Activated naive CD8-positive, alpha-beta T cell treated with anti-CD3 and anti-CD28 coated beads, Interleukin-2, amount 50 U/mL, for 16 hours (primary cell): ENCODE results near the gene SMARCA4.
"Not testable (repeated sequence)": the region's sequence is repeated elsewhere in the genome, so short reads cannot be mapped to it uniquely, and the experiment has no call there.

Source experiments
- DNase-seq: peaks from one replicate; pipeline ENCODE4 v3.0.0-alpha.2; 2020; ENCODE audit warnings: low read depth, low spot score

The SMARCA4 gene

DNA sequence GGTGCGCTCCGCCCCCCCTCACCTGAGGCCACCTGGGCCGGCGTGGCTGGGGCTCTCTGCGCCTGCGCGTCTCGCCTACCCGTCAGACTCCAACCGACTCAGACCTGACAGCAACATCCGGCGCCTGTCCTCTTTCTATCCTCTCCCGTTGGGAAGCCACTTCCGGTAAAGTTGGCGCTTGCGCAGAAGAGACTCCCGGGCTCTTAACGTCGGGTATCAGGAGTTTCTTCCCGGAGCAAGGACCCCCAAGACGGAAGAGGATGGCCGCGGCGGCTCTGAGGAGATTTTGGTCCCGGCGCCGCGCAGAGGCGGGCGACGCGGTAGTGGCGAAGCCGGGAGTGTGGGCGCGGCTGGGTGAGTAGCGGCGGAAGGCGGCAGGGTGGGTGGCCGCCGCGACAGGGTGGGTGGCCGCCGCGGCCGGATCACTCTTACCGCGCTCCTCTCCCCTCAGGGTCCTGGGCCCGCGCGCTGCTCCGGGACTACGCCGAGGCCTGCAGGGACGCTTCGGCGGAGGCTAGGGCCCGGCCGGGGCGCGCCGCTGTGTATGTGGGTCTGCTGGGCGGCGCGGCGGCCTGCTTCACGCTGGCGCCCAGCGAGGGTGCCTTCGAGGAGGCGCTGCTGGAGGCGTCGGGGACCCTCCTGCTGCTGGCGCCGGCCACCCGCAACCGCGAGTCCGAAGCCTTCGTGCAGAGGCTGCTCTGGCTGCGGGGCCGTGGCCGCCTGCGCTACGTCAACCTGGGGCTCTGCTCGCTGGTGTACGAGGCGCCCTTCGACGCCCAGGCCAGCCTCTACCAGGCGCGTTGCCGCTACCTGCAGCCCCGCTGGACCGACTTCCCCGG, 32.0 kb upstream of the SMARCA4 start, which contains the start of the genes TIMM29 and YIPF2:
TSS of gene TIMM29 (plus strand) at position 249 of the 839 bp plus-strand sequence. CDS start at position 261, 12 bp downstream.
TSS of gene YIPF2 (minus strand) at position 77 of the 839 bp plus-strand sequence. CDS start 229 bp downstream, outside the sequence.
- DNase-seq: peak; percentile 94

DNA sequence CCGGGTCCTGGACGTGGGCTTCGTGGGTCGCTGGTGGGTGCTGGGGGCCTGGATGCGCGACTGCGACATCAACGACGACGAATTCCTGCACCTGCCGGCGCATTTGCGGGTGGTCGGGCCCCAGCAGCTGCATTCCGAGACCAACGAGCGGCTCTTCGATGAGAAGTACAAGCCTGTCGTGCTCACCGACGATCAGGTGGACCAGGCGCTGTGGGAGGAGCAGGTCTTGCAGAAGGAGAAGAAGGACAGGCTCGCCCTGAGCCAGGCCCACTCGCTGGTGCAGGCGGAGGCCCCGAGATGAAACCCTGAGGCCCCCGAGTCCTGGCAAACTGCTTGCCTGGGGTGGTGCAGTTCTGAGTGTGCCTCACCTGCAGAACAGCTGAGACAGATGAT, 31.4 kb upstream of the SMARCA4 start:
- DNase-seq: no peak

- no peak for DNase-seq
These were observed 25.3 kb upstream of the SMARCA4 start for GRCh38 chr19:10935371-10936059.

- no peak for DNase-seq
These were observed 24.2 kb upstream of the SMARCA4 start for GRCh38 chr19:10936661-10937084.

GRCh38 chr19:10941649-10942048, 19.2 kb upstream of the SMARCA4 start:
- not testable (repeated sequence) for DNase-seq

DNA sequence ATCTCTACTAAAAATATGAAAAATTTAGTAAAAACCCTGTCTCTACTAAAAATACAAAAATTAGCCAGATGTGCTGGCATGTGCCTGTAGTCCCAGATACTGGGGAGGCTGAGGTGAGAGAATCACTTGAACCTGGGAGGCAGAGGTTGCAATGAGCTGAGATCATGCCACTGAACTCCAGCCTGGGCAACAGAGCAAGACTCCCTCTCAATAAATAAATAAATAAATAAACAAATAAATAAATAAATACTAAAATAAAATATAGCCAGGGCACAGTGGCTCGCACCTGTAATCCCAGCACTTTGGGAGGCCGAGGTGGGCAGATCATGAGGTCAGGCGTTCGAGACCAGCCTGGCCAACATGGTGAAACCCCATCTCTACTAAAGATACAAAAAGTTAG, 17.4 kb upstream of the SMARCA4 start:
- not testable (repeated sequence) for DNase-seq

DNA sequence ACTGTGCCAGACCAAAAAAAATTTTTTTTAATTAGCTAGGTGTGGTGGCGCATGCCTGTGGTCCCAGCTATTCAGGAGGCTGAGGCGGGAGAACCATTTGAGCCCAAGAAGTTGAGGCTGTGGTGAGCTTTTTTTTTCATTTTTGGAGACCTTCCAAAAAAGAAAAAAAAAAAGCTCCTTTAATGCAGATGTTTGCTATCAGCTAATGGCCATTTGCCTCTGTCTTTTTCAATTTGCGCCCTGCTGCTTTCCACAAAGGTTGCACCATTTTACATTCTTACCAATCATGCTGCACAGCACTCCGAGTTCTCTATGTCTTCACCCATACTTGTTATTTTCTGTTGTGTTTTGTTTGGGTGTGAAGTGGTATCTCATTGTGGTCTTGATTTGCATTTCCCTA, 15.6 kb upstream of the SMARCA4 start:
- DNase-seq: no peak

DNA sequence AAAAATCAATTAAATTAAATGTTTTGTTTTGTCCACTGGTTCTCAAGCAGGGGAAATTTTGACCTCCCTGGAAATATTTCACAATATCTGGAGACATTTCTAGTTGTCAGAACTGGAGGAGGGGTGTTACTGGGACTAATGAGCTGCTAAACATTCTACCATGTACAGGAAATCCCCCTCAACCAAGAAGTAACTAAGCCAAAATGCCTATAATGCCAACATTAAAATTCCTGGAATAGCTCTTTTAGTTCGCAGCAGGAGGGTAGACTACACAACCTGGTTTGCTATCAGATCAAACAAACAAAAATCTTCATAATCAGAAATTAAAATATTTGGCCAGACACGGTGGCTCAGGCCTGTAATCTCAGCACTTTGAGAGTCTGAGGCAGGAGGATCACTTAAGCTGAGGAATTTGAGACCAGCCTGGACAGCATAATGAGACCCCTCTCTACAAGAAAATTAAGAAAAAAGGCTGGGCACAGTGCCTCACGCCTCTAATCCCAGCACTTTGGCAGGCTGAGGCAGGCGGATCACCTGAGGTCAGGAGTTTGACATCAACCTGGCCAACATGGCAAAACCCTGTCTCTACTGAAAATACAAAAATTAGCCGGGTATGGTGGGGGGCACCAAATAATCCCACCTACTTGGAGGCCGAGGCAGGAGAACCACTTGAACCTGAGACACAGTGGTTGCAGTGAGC, 13.7 kb upstream of the SMARCA4 start:
- DNase-seq: no peak

DNA sequence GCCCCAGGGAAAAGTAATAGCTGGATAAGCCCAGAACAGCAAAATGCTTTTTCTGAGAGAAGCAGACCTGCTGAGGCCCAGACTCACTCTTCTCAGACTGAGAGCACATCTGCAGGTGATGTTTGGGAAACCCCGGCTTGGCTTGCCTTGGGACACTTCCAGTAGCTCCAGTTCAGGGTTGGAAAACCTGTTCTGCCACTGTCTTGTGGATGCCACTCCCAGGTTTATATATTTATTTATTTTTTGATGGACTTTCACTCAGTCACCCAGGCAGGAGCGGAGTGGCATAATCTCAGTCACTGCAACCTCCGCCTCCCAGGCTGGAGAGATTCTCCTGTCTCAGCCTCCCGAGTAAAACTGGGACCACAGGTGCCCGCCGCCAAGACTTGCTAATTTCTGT, 8.0 kb upstream of the SMARCA4 start:
- DNase-seq: no peak

GRCh38 chr19:10959277-10959968, 1.4 kb upstream of the SMARCA4 start:
- DNase-seq: not testable (repeated sequence)

GRCh38 chr19:10961073-10961860, 437 bp downstream of the SMARCA4 start:
- DNase-seq: no peak

DNA sequence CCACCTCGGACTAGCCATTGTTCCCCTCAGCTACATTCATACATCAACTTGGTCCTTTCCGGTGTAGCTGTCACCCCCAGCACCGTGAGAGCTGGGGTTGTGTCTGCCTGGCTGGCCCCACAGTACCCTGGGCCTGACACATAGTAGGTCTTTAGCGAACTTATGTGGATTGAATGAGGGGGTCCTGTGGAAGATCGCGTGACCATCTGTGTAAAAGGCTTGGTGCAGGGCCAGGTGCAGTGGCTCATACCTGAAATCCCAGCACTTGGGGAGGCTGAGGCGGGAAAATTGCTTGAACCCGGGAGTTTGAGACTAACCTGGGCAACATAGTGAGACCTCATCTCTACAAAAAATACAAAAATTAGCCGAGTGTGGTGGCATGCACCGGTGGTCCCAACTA, 2.0 kb downstream of the SMARCA4 start:
- no peak for DNase-seq

- no peak for DNase-seq
These were observed 3.0 kb downstream of the SMARCA4 start for GRCh38 chr19:10963865-10964264.

DNA sequence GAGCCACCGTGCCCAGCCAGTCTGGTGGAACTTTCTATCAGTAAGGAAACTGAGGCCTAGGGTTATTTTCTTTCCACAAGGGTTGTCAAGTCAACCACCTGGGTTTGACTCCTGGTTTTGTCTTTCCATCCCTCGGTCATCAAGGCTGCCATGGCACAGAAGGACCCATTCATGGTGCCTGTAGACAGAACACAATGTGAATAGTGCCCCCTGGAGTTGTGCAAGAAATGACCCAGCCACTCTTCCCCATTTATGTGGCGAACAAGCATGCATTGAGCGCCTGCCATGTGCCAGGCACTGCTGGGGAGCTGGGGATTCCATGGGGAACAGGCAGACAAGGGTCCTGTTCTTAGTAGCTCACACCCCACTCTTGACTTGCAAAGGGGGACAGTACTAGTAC, 4.1 kb downstream of the SMARCA4 start:
- no peak for DNase-seq

- no peak for DNase-seq
These were observed 4.6 kb downstream of the SMARCA4 start for GRCh38 chr19:10965398-10965797.

- no peak for DNase-seq
These were observed 6.0 kb downstream of the SMARCA4 start for GRCh38 chr19:10966809-10967208.

- no peak for DNase-seq
These were observed 7.8 kb downstream of the SMARCA4 start for GRCh38 chr19:10968527-10969135.

DNA sequence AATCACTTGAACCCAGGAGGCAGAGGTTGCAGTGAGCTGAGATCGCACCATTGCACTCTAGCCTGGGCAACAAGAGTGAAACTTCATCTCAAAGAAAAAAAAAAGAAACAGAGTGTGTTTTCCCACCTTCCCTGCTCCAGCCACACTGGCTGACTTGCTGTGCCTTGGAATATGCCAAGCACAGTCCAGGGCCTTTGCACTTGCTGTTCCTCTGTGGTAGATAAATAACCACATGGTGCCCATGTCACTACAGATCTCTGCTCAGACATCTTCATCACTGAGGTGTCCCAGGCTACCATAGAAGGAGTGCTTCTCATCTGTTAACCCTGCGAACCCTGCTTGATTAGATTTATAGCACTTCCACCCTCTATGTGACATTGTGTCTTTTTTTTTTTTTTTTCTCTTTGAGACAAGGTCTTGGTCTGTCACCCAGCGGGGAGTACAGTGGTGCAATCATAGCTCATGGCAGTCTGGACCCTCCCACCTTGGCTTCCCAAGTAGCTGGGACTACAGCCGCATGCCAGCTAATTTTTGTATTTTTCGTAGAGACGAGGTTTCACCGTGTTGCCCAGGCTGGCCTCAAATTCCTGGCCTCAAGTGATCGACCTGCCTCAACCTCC, 10.4 kb downstream of the SMARCA4 start:
- no peak for DNase-seq

DNA sequence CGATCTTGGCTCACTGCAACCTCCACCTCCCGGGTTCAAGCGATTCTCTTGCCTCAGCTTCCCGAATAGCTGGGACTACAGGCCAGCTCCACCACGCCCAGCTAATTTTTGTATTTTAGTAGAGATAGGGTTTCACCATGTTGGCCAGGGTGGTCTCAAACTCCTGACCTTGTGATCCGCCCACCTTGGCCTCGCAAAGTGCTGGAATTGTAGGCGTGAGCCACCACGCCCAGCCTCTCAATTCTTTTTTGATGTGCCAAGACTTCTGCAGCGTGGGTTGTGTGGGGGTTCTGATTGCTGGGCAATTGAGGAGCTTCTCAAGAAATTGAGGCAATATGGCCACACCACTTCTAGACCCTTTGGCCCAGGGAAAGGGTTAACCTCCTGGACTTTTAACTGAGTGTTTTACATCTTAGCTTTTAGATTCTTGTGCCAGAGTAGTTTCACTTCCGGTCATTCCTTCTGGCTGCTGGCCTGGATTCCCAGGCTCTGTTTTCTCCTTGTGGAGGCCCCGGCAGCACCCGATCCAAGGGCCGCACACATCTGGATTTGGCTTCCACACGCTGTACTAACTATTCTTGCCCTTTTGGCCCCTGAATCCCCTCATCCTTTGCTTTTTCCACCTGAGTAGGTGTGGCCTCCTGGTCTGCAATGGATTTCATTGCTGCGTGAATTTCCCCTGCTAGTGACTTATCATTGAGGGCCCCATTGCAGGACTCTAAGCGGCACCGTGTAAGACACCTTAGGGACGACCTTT, 14.7 kb downstream of the SMARCA4 start:
- DNase-seq: no peak
